Right lobe of liver (tissue), 4 donors: Measurements from ENCODE around the gene RNPEP.

Source experiments
- CTCF ChIP-seq, 4 donors: fragments of 200-600 bp in 3 of 4; fragments of 450-650 bp in 1 of 4; IDR thresholded peaks; one replicate each; pipeline versions ENCODE4 v1.5.1 to v1.8.0; 2016 to 2022; ENCODE audit warnings: antibody characterized with exemption in 4 of 4, mild to moderate bottlenecking in 2 of 4
- POLR2A ChIP-seq: fragments of 450-650 bp; IDR thresholded peaks from one replicate; pipeline ENCODE4 v1.6.1; 2017; ENCODE audit warnings: antibody characterized with exemption, mild to moderate bottlenecking
- donor health status: DM: no; HTN: no; CAD: no.
- donor health status: DM: no; HTN: no; CAD: no.
- donor health status: DM: no; HTN: yes; CAD: no.

DNA sequence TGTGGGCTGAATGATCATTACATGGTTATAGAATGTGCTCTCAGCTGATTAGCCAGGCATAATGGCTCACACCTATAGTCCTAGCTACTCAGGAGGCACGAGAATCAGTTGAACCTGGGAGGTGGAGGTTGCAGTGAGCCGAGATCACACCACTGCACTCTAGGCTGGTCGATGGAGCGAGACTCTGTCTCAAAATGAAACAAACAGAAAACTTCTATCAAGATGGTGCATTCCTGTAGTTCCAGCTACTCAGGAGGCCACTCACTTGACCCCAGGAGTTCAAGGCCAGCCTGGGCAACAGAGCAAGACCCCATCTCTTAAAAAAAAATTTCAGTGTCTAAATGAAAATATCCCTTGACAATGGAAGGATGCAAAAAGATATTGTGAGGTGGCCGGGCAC is 16.3 kb upstream of the RNPEP start:
- TF ChIP-seq CTCF (IDR thresholded peaks at IDR 0.05) (no peak), POLR2A (no peak)
